GM23338 (cell line): Measurements from ENCODE around the gene KCMF1. TPM values are rescaled to one million over a fixed set of nuclear protein-coding genes. Genes with fewer than 3 reads are reported as not detected.
A peak's percentile ranks its signal among the peaks of the same experiment; 100 is the strongest.

Experiments used
- ATAC-seq: fragments of 200-7000 bp; cut with Tn5 transposase; 3 replicates; pipeline ENCODE4 v1.9.1; 2020
- DNase-seq: peaks from one replicate; pipeline ENCODE4 v3.0.0-alpha.2; 2015; ENCODE audit warnings: low spot score
- H2AFZ ChIP-seq: fragments of 200-600 bp; sonication (generic); 2 replicates; pipeline ENCODE4 v1.8.0; 2016; ENCODE audit warnings: antibody characterized with exemption, mild to moderate bottlenecking, moderate library complexity
- H3F3A ChIP-seq: fragments of 200-600 bp; sonication (generic); replicated peaks from 2 replicates; pipeline ENCODE4 v1.8.0; 2017; ENCODE audit warnings: antibody characterized with exemption, mixed run types, low read depth
- H3K27ac ChIP-seq: fragments of 200-600 bp; sonication (generic); 2 replicates; pipeline ENCODE4 v1.6.1; 2016; ENCODE audit warnings: low read depth
- H3K27me3 ChIP-seq: fragments of 200-600 bp; sonication (generic); 2 replicates; pipeline ENCODE4 v1.8.0; 2016; ENCODE audit warnings: mild to moderate bottlenecking, mixed run types, moderate library complexity; ENCODE audit not compliant: insufficient read depth
- H3K36me3 ChIP-seq: fragments of 200-600 bp; sonication (generic); 2 replicates; pipeline ENCODE4 v1.8.0; 2016; ENCODE audit warnings: mild to moderate bottlenecking; ENCODE audit not compliant: insufficient read depth
- H3K4me1 ChIP-seq: fragments of 200-600 bp; sonication (generic); 2 replicates; pipeline ENCODE4 v1.8.0; 2016; ENCODE audit warnings: mild to moderate bottlenecking, moderate library complexity; ENCODE audit not compliant: insufficient read depth
- H3K4me2 ChIP-seq: fragments of 200-600 bp; sonication (generic); 2 replicates; pipeline ENCODE4 v1.7.1; 2017; ENCODE audit warnings: mixed run types
- H3K4me3 ChIP-seq: fragments of 200-600 bp; sonication (generic); 2 replicates; pipeline ENCODE4 v1.6.1; 2016; ENCODE audit warnings: mixed run types
- H3K79me2 ChIP-seq: fragments of 200-600 bp; sonication (generic); replicated peaks from 2 replicates; pipeline ENCODE4 v1.8.0; 2017; ENCODE audit warnings: mild to moderate bottlenecking; ENCODE audit not compliant: insufficient read depth
- H3K9me2 ChIP-seq: fragments of 200-600 bp; sonication (generic); 2 replicates; pipeline ENCODE4 v1.8.0; 2017; ENCODE audit not compliant: insufficient read depth
- H4K20me1 ChIP-seq: fragments of 200-600 bp; sonication (generic); replicated peaks from 2 replicates; pipeline ENCODE4 v1.8.0; 2017; ENCODE audit warnings: mild to moderate bottlenecking; ENCODE audit not compliant: insufficient read depth
- H3K27ac Mint-ChIP-seq: 2 replicates; pipeline ENCODE4 v1.8.0; 2020; ENCODE audit warnings: inconsistent platforms, mild to moderate bottlenecking, moderate library complexity, mixed read lengths
- H3K27me3 Mint-ChIP-seq: 3 replicates; pipeline ENCODE4 v1.8.0; 2022; ENCODE audit warnings: low read depth, mild to moderate bottlenecking, moderate library complexity, mixed read lengths, inconsistent platforms; ENCODE audit not compliant: insufficient read depth, poor library complexity
- H3K36me3 Mint-ChIP-seq: 3 replicates; pipeline ENCODE4 v1.8.0; 2021; ENCODE audit warnings: low read depth, mild to moderate bottlenecking, inconsistent platforms, moderate library complexity, mixed read lengths
- H3K4me1 Mint-ChIP-seq: 3 replicates; pipeline ENCODE4 v1.8.0; 2020; ENCODE audit warnings: mild to moderate bottlenecking, inconsistent platforms, mixed read lengths
- H3K4me3 Mint-ChIP-seq: 3 replicates; pipeline ENCODE4 v1.8.0; 2021; ENCODE audit warnings: moderate library complexity, mild to moderate bottlenecking, inconsistent platforms, mixed read lengths
- H3K9me3 Mint-ChIP-seq: 3 replicates; pipeline ENCODE4 v1.8.0; 2020; ENCODE audit warnings: moderate library complexity, mild to moderate bottlenecking, inconsistent platforms, mixed read lengths
- CREB1 ChIP-seq: fragments of 250-450 bp; sonication (Bioruptor Pico); IDR thresholded peaks from 2 replicates; pipeline ENCODE4 v1.5.0; 2020; ENCODE audit warnings: low read depth, mild to moderate bottlenecking, moderate library complexity
- CTCF ChIP-seq, 2 experiments: fragments of 200-600 bp in 1 of 2; sonication (generic) in 1 of 2; conservative IDR thresholded peaks; 2 replicates each; pipeline versions ENCODE4 v1.5.1 to v1.6.1; 2016 to 2017; ENCODE audit warnings: antibody characterized with exemption in 2 of 2, low read depth in 2 of 2, mild to moderate bottlenecking in 2 of 2, moderate library complexity in 1 of 2
- ETS1 ChIP-seq: IDR thresholded peaks from 2 replicates; pipeline ENCODE4 v1.6.1; 2016; ENCODE audit warnings: antibody characterized with exemption
- EZH2phosphoT487 ChIP-seq: fragments of 200-600 bp; sonication (generic); IDR thresholded peaks from one replicate; pipeline ENCODE4 v1.8.1; 2018; ENCODE audit warnings: antibody characterized with exemption; ENCODE audit not compliant: unreplicated experiment
- JUNB ChIP-seq: IDR thresholded peaks from one replicate; pipeline ENCODE4 v1.6.1; 2016; ENCODE audit warnings: antibody characterized with exemption; ENCODE audit not compliant: unreplicated experiment
- NANOG ChIP-seq: IDR thresholded peaks from 2 replicates; pipeline ENCODE4 v1.6.1; 2016; ENCODE audit warnings: antibody characterized with exemption, borderline replicate concordance
- POLR2AphosphoS5 ChIP-seq: IDR thresholded peaks from 2 replicates; pipeline ENCODE4 v1.6.1; 2016; ENCODE audit warnings: antibody characterized with exemption, low read depth
- REST ChIP-seq: IDR thresholded peaks from one replicate; pipeline ENCODE4 v1.6.1; 2018; ENCODE audit warnings: antibody characterized with exemption; ENCODE audit not compliant: unreplicated experiment
- polyA plus RNA-seq: library from polyadenylated mRNA; unstranded; fragments of >200 nt; fragmentation: Nextera tagmentation; extraction: Ambion mirVana; gene quantifications from 2 replicates; pipeline ENCODE4 v1.2.1, GENCODE V29; 2016
- total RNA-seq: library from RNA; depleted of rRNA; stranded (reverse); fragments of >200 nt; shearing (Covaris generic); gene quantifications from 2 replicates; pipeline ENCODE4 v1.2.3, GENCODE V29; 2014

The KCMF1 gene
- total and polyA plus RNA-seq, 2 experiments from 2014 or later: 29.3 to 120 TPM

- no peak for TF ChIP-seq NANOG
- no peak for TF ChIP-seq CREB1 (CRISPR knock-in tag)
- no peak for TF ChIP-seq EZH2phosphoT487
- TF ChIP-seq JUNB: no peak
- no peak for TF ChIP-seq POLR2AphosphoS5
These were observed 118.0 kb downstream of the KCMF1 start (continued) for GRCh38 chr2:85088921-85089320.

- Mint-ChIP-seq H3K36me3 (peaks cover 12% of the 10 kb centered on the region; the same call in 2 of the 3 replicates), H3K9me3 (peaks cover 14% of the 10 kb centered on the region), H3K4me1 (peaks cover 27% of the 10 kb centered on the region), H3K27ac (peak overlapping the region; percentile 61), H3K27me3 (peaks cover 2% of the 10 kb centered on the region), H3K4me3 (peak overlapping the region; percentile 41; the same call in 2 of the 3 replicates)
- DNase-seq (peak; percentile 30), ATAC-seq (peak; percentile 76)
- Histone ChIP-seq H2AFZ (peak overlapping the region; percentile 72; the same call in 1 of the 2 replicates), H3K27ac (peak overlapping the region; percentile 24; the same call in 1 of the 2 replicates), H3K4me2 (peak overlapping the region; percentile 65), H3K4me1 (peaks cover 24% of the 10 kb centered on the region), H3K9me2 (no peaks in the 10 kb centered on the region; the same call in 1 of the 2 replicates), H3K27me3 (no peaks in the 10 kb centered on the region), H3K4me3 (peak overlapping the region; percentile 18), H3K36me3 (no peaks in the 10 kb centered on the region), H3F3A (0 out of 2 replicates have a peak, but pooled peaks cover 4% of the 10 kb centered on the region), H4K20me1 (no peaks in the 10 kb centered on the region), H3K79me2 (no peaks in the 10 kb centered on the region)
- TF ChIP-seq POLR2AphosphoS5 (no peak), REST (no peak)
These were observed 118.6 kb downstream of the KCMF1 start for GRCh38 chr2:85089585-85089984.

- H3K27me3 Mint-ChIP-seq: peaks cover 2% of the 10 kb centered on the region
- H3K27ac ChIP-seq: no peak overlapping the region
- H3K36me3 ChIP-seq: no peaks in the 10 kb centered on the region
- no peaks in the 10 kb centered on the region for H3K79me2 ChIP-seq
- H3K9me3 Mint-ChIP-seq: peaks cover 14% of the 10 kb centered on the region
- H3K9me2 ChIP-seq: no peaks in the 10 kb centered on the region; the same call in 1 of the 2 replicates
- H3K4me2 ChIP-seq: no peak overlapping the region
- no peak overlapping the region for H3K4me3 Mint-ChIP-seq
- H3K4me3 ChIP-seq: no peak overlapping the region
- H3K4me1 ChIP-seq: peaks cover 24% of the 10 kb centered on the region
- no peak for ATAC-seq
- DNase-seq: no peak
- peaks cover 27% of the 10 kb centered on the region for H3K4me1 Mint-ChIP-seq
- H3K27me3 ChIP-seq: no peaks in the 10 kb centered on the region
- no peaks in the 10 kb centered on the region for H4K20me1 ChIP-seq
- H3K27ac Mint-ChIP-seq: no peak overlapping the region
- peaks cover 12% of the 10 kb centered on the region; the same call in 2 of the 3 replicates for H3K36me3 Mint-ChIP-seq
- H3F3A ChIP-seq: 0 out of 2 replicates have a peak, but pooled peaks cover 4% of the 10 kb centered on the region
- 0 out of 2 replicates have a peak overlapping the region, but pooled peaks have one; percentile 28 for H2AFZ ChIP-seq
- no peak for TF ChIP-seq CREB1 (CRISPR knock-in tag)
- TF ChIP-seq JUNB: no peak
- no peak for TF ChIP-seq REST
- no peak for TF ChIP-seq CTCF (conservative IDR thresholded peaks at IDR 0.05; ENCODE audit: low read depth in 2 of 2)
- no peak for TF ChIP-seq ETS1
These were observed 120.9 kb downstream of the KCMF1 start for GRCh38 chr2:85091838-85092237.
